Neural crest cell (in vitro differentiated cells): Measurements from ENCODE around the gene PDZD7. TPM values are rescaled to one million over a fixed set of nuclear protein-coding genes. Genes with fewer than 3 reads are reported as not detected.
A peak's percentile ranks its signal among the peaks of the same experiment; 100 is the strongest.

Experiments
- DNase-seq: peaks from one replicate; pipeline ENCODE4 v3.0.0; 2021; ENCODE audit warnings: low read depth, mixed read lengths, low spot score
- H3K27ac Mint-ChIP-seq: one replicate; pipeline ENCODE4 v1.8.0; 2021; ENCODE audit warnings: mild to moderate bottlenecking, mixed read lengths; ENCODE audit not compliant: unreplicated experiment
- H3K27me3 Mint-ChIP-seq: 2 replicates; pipeline ENCODE4 v1.8.0; 2021; ENCODE audit warnings: low read depth, mild to moderate bottlenecking, mixed read lengths
- H3K36me3 Mint-ChIP-seq: 2 replicates; pipeline ENCODE4 v1.8.0; 2021; ENCODE audit warnings: low read depth, mild to moderate bottlenecking, mixed read lengths
- H3K4me1 Mint-ChIP-seq: 2 replicates; pipeline ENCODE4 v1.8.0; 2021; ENCODE audit warnings: mixed read lengths
- H3K4me3 Mint-ChIP-seq: one replicate; pipeline ENCODE4 v1.8.0; 2021; ENCODE audit warnings: mild to moderate bottlenecking, mixed read lengths
- H3K9me3 Mint-ChIP-seq: 2 replicates; pipeline ENCODE4 v1.8.0; 2021; ENCODE audit warnings: mixed read lengths
- CTCF ChIP-seq: fragments of 200-600 bp; sonication (generic); conservative IDR thresholded peaks from 2 replicates; pipeline ENCODE4 v1.5.0; 2021; ENCODE audit warnings: antibody characterized with exemption, mild to moderate bottlenecking
- total RNA-seq: library from RNA; stranded (reverse); gene quantifications from 2 replicates; pipeline ENCODE4 v1.2.1, GENCODE V29; 2021

The PDZD7 gene
- total RNA-seq, 1 donor from 2014 or later, result 0.68 TPM

- Mint-ChIP-seq H3K4me3 (peak overlapping the region; percentile 91), H3K27ac (no peak overlapping the region), H3K36me3 (no peaks in the 10 kb centered on the region), H3K4me1 (peaks cover 20% of the 10 kb centered on the region), H3K27me3 (peaks cover 84% of the 10 kb centered on the region), H3K9me3 (no peaks in the 10 kb centered on the region)
- peak; percentile 91 for TF ChIP-seq CTCF
- peak; percentile 87 for DNase-seq
These were observed 36.6 kb upstream of the PDZD7 start for GRCh38 chr10:101067356-101068083.

- Mint-ChIP-seq H3K27me3 (peaks cover 84% of the 10 kb centered on the region), H3K36me3 (no peaks in the 10 kb centered on the region), H3K27ac (no peak overlapping the region), H3K4me1 (peaks cover 24% of the 10 kb centered on the region), H3K9me3 (no peaks in the 10 kb centered on the region), H3K4me3 (peak overlapping the region; percentile 91)
- no peak for DNase-seq
- peak; percentile 20 for TF ChIP-seq CTCF
These were observed 36.0 kb upstream of the PDZD7 start for GRCh38 chr10:101066896-101067355.

GRCh38 chr10:101066146-101066895 is 35.4 kb upstream of the PDZD7 start:
- H3K9me3 Mint-ChIP-seq, result no peaks in the 10 kb centered on the region
- no peaks in the 10 kb centered on the region for H3K36me3 Mint-ChIP-seq
- TF ChIP-seq CTCF, result peak; percentile 54
- H3K4me3 Mint-ChIP-seq, result peak overlapping the region; percentile 73
- H3K27ac Mint-ChIP-seq, result no peak overlapping the region
- DNase-seq, result no peak
- H3K27me3 Mint-ChIP-seq, result peaks cover 86% of the 10 kb centered on the region
- H3K4me1 Mint-ChIP-seq, result peaks cover 29% of the 10 kb centered on the region

- H3K36me3 Mint-ChIP-seq, result no peaks in the 10 kb centered on the region
- peaks cover 82% of the 10 kb centered on the region for H3K27me3 Mint-ChIP-seq
- H3K4me1 Mint-ChIP-seq, result peaks cover 30% of the 10 kb centered on the region
- H3K27ac Mint-ChIP-seq, result no peak overlapping the region
- H3K4me3 Mint-ChIP-seq, result peak overlapping the region; percentile 73
- no peaks in the 10 kb centered on the region for H3K9me3 Mint-ChIP-seq
- DNase-seq, result no peak
- TF ChIP-seq CTCF, result no peak
These were observed 34.7 kb upstream of the PDZD7 start for GRCh38 chr10:101065481-101066145.

GRCh38 chr10:101064415-101065030 is 33.6 kb upstream of the PDZD7 start:
- no peak overlapping the region for H3K27ac Mint-ChIP-seq
- peaks cover 79% of the 10 kb centered on the region for H3K27me3 Mint-ChIP-seq
- no peaks in the 10 kb centered on the region for H3K36me3 Mint-ChIP-seq
- no peak for DNase-seq
- no peak for TF ChIP-seq CTCF
- H3K9me3 Mint-ChIP-seq, result no peaks in the 10 kb centered on the region
- peaks cover 40% of the 10 kb centered on the region for H3K4me1 Mint-ChIP-seq
- peak overlapping the region; percentile 85 for H3K4me3 Mint-ChIP-seq
